Heart left ventricle (tissue), 13 donors: ENCODE data around the gene NCKAP1.

ENCODE experiments used
- POLR2A ChIP-seq, 2 donors: fragments of 450-650 bp; IDR thresholded peaks; one replicate each; pipeline ENCODE4 v1.6.1; 2017; ENCODE audit warnings: antibody characterized with exemption in 2 of 2, mild to moderate bottlenecking in 2 of 2, moderate library complexity in 2 of 2
- TF ChIP-seq, protein P1 (sequence below), 12 donors: fragments of 200-600 bp; sonication (generic) in 4 of 12; IDR thresholded peaks; one replicate each; pipeline versions ENCODE4 v1.5.0 to v1.8.0; 2018 to 2022; ENCODE audit warnings: antibody characterized with exemption in 12 of 12, mild to moderate bottlenecking in 5 of 12
- donor health status: ischemic (EF 13 %, LVEDD 7.1; RV severe dilation, severe dysfunction).
- donor health status: DM: no; HTN: yes; CAD: no.
- donor health status: DM: no; HTN: no; CAD: no.
- donor health status: ischemic (EF 25% LVEDD 6.9; RV normal size, moderate dysfunction).
- donor health status: ischemic (EF 25% LVEDD 5.7; RV mildly dilated, moderate dysfunction).
- donor health status: ischemic (EF 35%, LVEDD 5.7; RV mildly dilated, moderate dysfunction).
- donor health status: nonischemic (EF 11% LVEDD 7.7; RV severe dilation, severe dysfunction).
- donor health status: DM: yes; HTN: yes; CAD: no.
- donor health status: PGD.
- donor health status: ischemic (EF 29% LVEDD 5.4; RV normal size, mild dysfunction).
- donor health status: nonischemic (EF 23%, LVEDD 6.1; RV moderate dilation, normal function).

DNA sequence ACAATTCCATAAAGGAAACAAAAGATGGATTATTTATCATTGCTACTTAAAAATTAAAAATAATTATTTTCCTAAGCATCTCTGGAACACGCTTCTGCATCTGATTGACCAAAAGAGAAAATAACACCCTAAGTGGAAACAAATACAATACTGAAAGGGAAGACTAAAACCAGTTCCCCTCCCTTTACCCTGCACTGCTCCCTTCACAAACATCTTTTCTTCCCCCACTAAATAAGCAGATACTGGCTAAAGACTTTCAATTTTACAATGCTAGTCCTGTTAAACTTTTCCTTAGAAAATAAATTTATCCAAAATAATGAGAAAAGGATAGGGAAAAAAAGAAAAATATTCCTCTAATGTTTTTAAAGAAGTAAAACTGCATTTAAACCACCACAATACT lies 4.3 kb downstream of the NCKAP1 start:
- TF ChIP-seq, protein P1, sequence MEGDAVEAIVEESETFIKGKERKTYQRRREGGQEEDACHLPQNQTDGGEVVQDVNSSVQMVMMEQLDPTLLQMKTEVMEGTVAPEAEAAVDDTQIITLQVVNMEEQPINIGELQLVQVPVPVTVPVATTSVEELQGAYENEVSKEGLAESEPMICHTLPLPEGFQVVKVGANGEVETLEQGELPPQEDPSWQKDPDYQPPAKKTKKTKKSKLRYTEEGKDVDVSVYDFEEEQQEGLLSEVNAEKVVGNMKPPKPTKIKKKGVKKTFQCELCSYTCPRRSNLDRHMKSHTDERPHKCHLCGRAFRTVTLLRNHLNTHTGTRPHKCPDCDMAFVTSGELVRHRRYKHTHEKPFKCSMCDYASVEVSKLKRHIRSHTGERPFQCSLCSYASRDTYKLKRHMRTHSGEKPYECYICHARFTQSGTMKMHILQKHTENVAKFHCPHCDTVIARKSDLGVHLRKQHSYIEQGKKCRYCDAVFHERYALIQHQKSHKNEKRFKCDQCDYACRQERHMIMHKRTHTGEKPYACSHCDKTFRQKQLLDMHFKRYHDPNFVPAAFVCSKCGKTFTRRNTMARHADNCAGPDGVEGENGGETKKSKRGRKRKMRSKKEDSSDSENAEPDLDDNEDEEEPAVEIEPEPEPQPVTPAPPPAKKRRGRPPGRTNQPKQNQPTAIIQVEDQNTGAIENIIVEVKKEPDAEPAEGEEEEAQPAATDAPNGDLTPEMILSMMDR (IDR thresholded peaks at IDR 0.05): no peak
- TF ChIP-seq POLR2A (IDR thresholded peaks at IDR 0.05): no peak
